Measurements from ENCODE around the gene ZRANB2. TPM values are rescaled to one million over a fixed set of nuclear protein-coding genes. Genes with fewer than 3 reads are reported as not detected.

Gene ZRANB2
- polyA plus RNA-seq, 3 donors, result 21.3 to 42.1 (median 22.9) TPM

GRCh38 chr1:71028981-71029380 is 51.9 kb downstream of the ZRANB2 start:
- no peaks in the 10 kb centered on the region for H3K36me3 Mint-ChIP-seq
- Histone ChIP-seq H3K9me3 (replicated peaks in 1 of 2; ENCODE audit: control insufficient read depth in 1 of 2, insufficient read depth in 1 of 2, low read length in 2 of 2) (no peaks in the 10 kb centered on the region), H3K27ac (ENCODE audit: low read depth in 1 of 2, low read length in 2 of 2) (no peak overlapping the region), H3K4me3 (replicated peaks in 1 of 3; ENCODE audit: low read depth in 2 of 3, low read length in 3 of 3) (no peak overlapping the region), H3K9ac (ENCODE audit: insufficient read depth, low read length, poor library complexity, severe bottlenecking) (no peak overlapping the region), H3K27me3 (ENCODE audit: control insufficient read depth in 2 of 2, insufficient read depth in 2 of 2, low read length in 2 of 2) (peaks cover 0 to 2% of the 10 kb centered on the region in 2 donors), H3K36me3 (replicated peaks in 1 of 2; ENCODE audit: control insufficient read depth in 1 of 2, insufficient read depth in 2 of 2, low read length in 2 of 2) (no peaks in the 10 kb centered on the region), H3K79me2 (ENCODE audit: insufficient read depth, low read length) (no peaks in the 10 kb centered on the region), H2AFZ (ENCODE audit: insufficient read depth, low read depth, low read length, poor library complexity, severe bottlenecking) (no peak overlapping the region), H4K20me1 (ENCODE audit: insufficient read depth, low read length) (no peaks in the 10 kb centered on the region), H3K4me1 (ENCODE audit: control insufficient read depth in 1 of 2, insufficient read depth in 2 of 2, low read length in 2 of 2) (no peaks in the 10 kb centered on the region), H3K4me2 (replicated peaks; ENCODE audit: extremely low read depth, low read length, poor library complexity, severe bottlenecking) (no peak overlapping the region)
- peaks cover 1 to 2% (median 2%) of the 10 kb centered on the region in 3 donors for H3K27me3 Mint-ChIP-seq (ENCODE audit: low read depth in 3 of 3)
- H3K9me3 Mint-ChIP-seq, result peaks cover 0 to 2% (median 0%) of the 10 kb centered on the region in 7 donors
- intact Hi-C loops (cut with micrococcal nuclease), result no loop called here
- H3K4me1 Mint-ChIP-seq, result peaks cover 9% of the 10 kb centered on the region
- H3K27ac Mint-ChIP-seq, result no peak overlapping the region
- no CpG with 5 or more reads among the region's 1 CpG for WGBS (ENCODE audit: insufficient coverage)
- TF ChIP-seq, protein P1, sequence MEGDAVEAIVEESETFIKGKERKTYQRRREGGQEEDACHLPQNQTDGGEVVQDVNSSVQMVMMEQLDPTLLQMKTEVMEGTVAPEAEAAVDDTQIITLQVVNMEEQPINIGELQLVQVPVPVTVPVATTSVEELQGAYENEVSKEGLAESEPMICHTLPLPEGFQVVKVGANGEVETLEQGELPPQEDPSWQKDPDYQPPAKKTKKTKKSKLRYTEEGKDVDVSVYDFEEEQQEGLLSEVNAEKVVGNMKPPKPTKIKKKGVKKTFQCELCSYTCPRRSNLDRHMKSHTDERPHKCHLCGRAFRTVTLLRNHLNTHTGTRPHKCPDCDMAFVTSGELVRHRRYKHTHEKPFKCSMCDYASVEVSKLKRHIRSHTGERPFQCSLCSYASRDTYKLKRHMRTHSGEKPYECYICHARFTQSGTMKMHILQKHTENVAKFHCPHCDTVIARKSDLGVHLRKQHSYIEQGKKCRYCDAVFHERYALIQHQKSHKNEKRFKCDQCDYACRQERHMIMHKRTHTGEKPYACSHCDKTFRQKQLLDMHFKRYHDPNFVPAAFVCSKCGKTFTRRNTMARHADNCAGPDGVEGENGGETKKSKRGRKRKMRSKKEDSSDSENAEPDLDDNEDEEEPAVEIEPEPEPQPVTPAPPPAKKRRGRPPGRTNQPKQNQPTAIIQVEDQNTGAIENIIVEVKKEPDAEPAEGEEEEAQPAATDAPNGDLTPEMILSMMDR (IDR thresholded peaks at IDR 0.05), result no peak
- DNase-seq, result no peak
- no peak overlapping the region for H3K4me3 Mint-ChIP-seq

- Histone ChIP-seq H3K27ac (ENCODE audit: low read depth in 1 of 2, low read length in 2 of 2) (no peak overlapping the region), H3K4me2 (replicated peaks; ENCODE audit: extremely low read depth, low read length, poor library complexity, severe bottlenecking) (no peak overlapping the region), H3K9me3 (replicated peaks in 1 of 2; ENCODE audit: control insufficient read depth in 1 of 2, insufficient read depth in 1 of 2, low read length in 2 of 2) (no peaks in the 10 kb centered on the region), H4K20me1 (ENCODE audit: insufficient read depth, low read length) (no peaks in the 10 kb centered on the region), H2AFZ (ENCODE audit: insufficient read depth, low read depth, low read length, poor library complexity, severe bottlenecking) (no peak overlapping the region), H3K79me2 (ENCODE audit: insufficient read depth, low read length) (no peaks in the 10 kb centered on the region), H3K9ac (ENCODE audit: insufficient read depth, low read length, poor library complexity, severe bottlenecking) (no peak overlapping the region), H3K36me3 (replicated peaks in 1 of 2; ENCODE audit: control insufficient read depth in 1 of 2, insufficient read depth in 2 of 2, low read length in 2 of 2) (no peaks in the 10 kb centered on the region), H3K4me1 (ENCODE audit: control insufficient read depth in 1 of 2, insufficient read depth in 2 of 2, low read length in 2 of 2) (no peaks in the 10 kb centered on the region), H3K4me3 (replicated peaks in 1 of 3; ENCODE audit: low read depth in 2 of 3, low read length in 3 of 3) (no peak overlapping the region), H3K27me3 (ENCODE audit: control insufficient read depth in 2 of 2, insufficient read depth in 2 of 2, low read length in 2 of 2) (peaks cover 0 to 2% of the 10 kb centered on the region in 2 donors)
- Mint-ChIP-seq H3K4me3 (no peak overlapping the region), H3K4me1 (peaks cover 8% of the 10 kb centered on the region), H3K27ac (no peak overlapping the region), H3K36me3 (no peaks in the 10 kb centered on the region), H3K9me3 (peaks cover 0 to 2% (median 0%) of the 10 kb centered on the region in 7 donors), H3K27me3 (ENCODE audit: low read depth in 3 of 3) (peaks cover 1 to 2% (median 2%) of the 10 kb centered on the region in 3 donors)
- no peak for DNase-seq
- TF ChIP-seq, protein P1 (IDR thresholded peaks at IDR 0.05), result no peak
- WGBS (ENCODE audit: insufficient coverage), result 86% methylated on average over 7 of the region's 7 CpGs
- intact Hi-C loops (cut with micrococcal nuclease), result no loop called here
Observed at GRCh38 chr1:71027991-71028390, 52.8 kb downstream of the ZRANB2 start.
